OCI-LY7 (cell line): ENCODE measurements around the gene AKR1A1. TPM values are rescaled to one million over a fixed set of nuclear protein-coding genes. Genes with fewer than 3 reads are reported as not detected.

Experiments used
- BruUV-seq: library from RNA; stranded (reverse); fragments of 400-500 nt; replicated peaks from 2 replicates; lab custom pipeline; 2021; lab: Mats Ljungman, UMichigan
- CTCF ChIA-PET: fragments of 300-600 bp; sonication (Branson Sonifier 250); formaldehyde crosslinking; loops from one replicate; lab custom pipeline; 2022; ENCODE audit warnings: antibody characterized with exemption; ENCODE audit not compliant: unreplicated experiment; lab: Charles Lee
- POLR2A ChIA-PET: fragments of 300-600 bp; sonication (Branson Sonifier 250); formaldehyde crosslinking; loops from one replicate; lab custom pipeline; 2022; ENCODE audit warnings: antibody characterized with exemption; lab: Charles Lee
- DNase-seq: peaks from one replicate; pipeline ENCODE4 v3.0.0-alpha.2; 2015; ENCODE audit warnings: low spot score
- H2AFZ ChIP-seq: fragments of 200-600 bp; sonication (generic), shearing (Covaris generic); 2 replicates; pipeline ENCODE4 v1.6.1; 2014; ENCODE audit warnings: mild to moderate bottlenecking, antibody characterized with exemption, low read length, moderate library complexity
- H3K27ac ChIP-seq: fragments of 200-600 bp; sonication (generic); 2 replicates; pipeline ENCODE4 v1.5.1; 2014; ENCODE audit warnings: mixed run types, low read depth, mild to moderate bottlenecking, moderate library complexity, low read length, inconsistent platforms; ENCODE audit not compliant: poor library complexity, severe bottlenecking
- H3K36me3 ChIP-seq: fragments of 200-600 bp; sonication (generic); 2 replicates; pipeline ENCODE4 v1.6.1; 2014; ENCODE audit warnings: mild to moderate bottlenecking, antibody characterized with exemption, low read length, moderate library complexity, mixed read lengths; ENCODE audit not compliant: insufficient read depth
- H3K4me1 ChIP-seq: fragments of 200-600 bp; sonication (generic); 2 replicates; pipeline ENCODE4 v1.5.1; 2014; ENCODE audit warnings: mild to moderate bottlenecking, low read length; ENCODE audit not compliant: insufficient read depth, poor library complexity, severe bottlenecking
- H3K4me2 ChIP-seq: fragments of 200-600 bp; sonication (generic); 2 replicates; pipeline ENCODE4 v1.6.1; 2014; ENCODE audit warnings: mild to moderate bottlenecking, low read length
- H3K4me3 ChIP-seq: fragments of 200-600 bp; sonication (generic); 2 replicates; pipeline ENCODE4 v1.5.1; 2014; ENCODE audit warnings: mild to moderate bottlenecking, low read depth, low read length; ENCODE audit not compliant: poor library complexity, severe bottlenecking
- H3K79me2 ChIP-seq: fragments of 200-600 bp; sonication (generic); 2 replicates; pipeline ENCODE4 v1.6.1; 2016; ENCODE audit warnings: low read depth, mild to moderate bottlenecking, low read length, moderate library complexity, mixed read lengths; ENCODE audit not compliant: insufficient read depth
- H3K9me2 ChIP-seq: fragments of 200-600 bp; sonication (generic); 2 replicates; pipeline ENCODE4 v1.6.1; 2016; ENCODE audit warnings: mild to moderate bottlenecking, low read length, mixed read lengths; ENCODE audit not compliant: insufficient read depth
- H3K9me3 ChIP-seq: fragments of 200-600 bp; sonication (generic); 2 replicates; pipeline ENCODE4 v1.6.1; 2014; ENCODE audit warnings: mild to moderate bottlenecking, mixed run types, low read length, mixed read lengths
- H4K20me1 ChIP-seq: fragments of 200-600 bp; sonication (generic); 2 replicates; pipeline ENCODE4 v1.6.1; 2014; ENCODE audit warnings: mild to moderate bottlenecking, antibody characterized with exemption, low read length, moderate library complexity, mixed read lengths; ENCODE audit not compliant: insufficient read depth
- EZH2phosphoT487 ChIP-seq: fragments of 200-600 bp; sonication (generic); IDR thresholded peaks from 2 replicates; pipeline ENCODE4 v1.6.1; 2018; ENCODE audit warnings: low read depth, borderline replicate concordance, mild to moderate bottlenecking, mixed run types, antibody characterized with exemption, low read length, moderate library complexity, mixed read lengths
- intact Hi-C: fragments of 100-400 bp; cut with micrococcal nuclease; formaldehyde crosslinking; loops from one replicate; pipeline ENCODE4 v1.10.0; 2022; ENCODE audit not compliant: unreplicated experiment
- total RNA-seq, 2 experiments: library from RNA; depleted of rRNA in 1 of 2; stranded (reverse); fragments of >200 nt in 1 of 2; shearing (Covaris generic) in 1 of 2; gene quantifications; 2 replicates each; pipeline ENCODE4 v1.2.3, GENCODE V29; 2014 to 2022
- TF ChIP-seq, protein P1 (sequence below): fragments of 200-600 bp; sonication (generic); conservative IDR thresholded peaks from 2 replicates; pipeline ENCODE4 v1.5.1; 2014; ENCODE audit warnings: mild to moderate bottlenecking, antibody characterized with exemption, low read length, moderate library complexity, mixed read lengths

The AKR1A1 gene
- total RNA-seq, 2 experiments from 2014 or later: 141 to 142 TPM

DNA sequence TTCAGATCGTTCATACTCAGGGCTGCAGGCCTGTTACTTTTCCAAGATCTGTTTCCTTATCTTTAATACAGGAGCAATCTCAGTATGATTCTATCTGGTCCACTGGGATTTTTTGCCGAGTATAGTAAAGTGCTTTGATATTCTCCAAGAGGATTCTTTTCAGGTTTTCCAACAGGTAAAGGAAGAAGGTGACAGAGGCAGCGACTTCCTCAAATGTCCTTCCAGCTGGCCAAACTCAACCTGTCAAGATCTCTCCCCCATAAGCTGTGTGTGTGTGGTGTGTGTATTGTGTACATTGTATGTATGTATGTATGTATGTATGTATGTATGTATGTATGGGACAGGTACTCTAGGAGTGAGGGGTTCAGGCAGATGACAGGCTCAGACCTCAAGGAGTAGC lies 1.1 kb downstream of the AKR1A1 start:
- CTCF ChIA-PET: interaction anchor here (1.0 kb wide), 1 partner anchor 8 kb away, joined by 3 read pairs; no protein-coding TSS in a partner anchor
- POLR2A ChIA-PET: interaction anchor here (0.6 to 1.7 kb wide), 11 partner anchors 7 to 51 kb away, joined by 3 to 11 read pairs (median 5); partner anchors contain the start of genes MMACHC, NASP and PRDX1
- peak overlapping the region; percentile 86 for H3K4me3 ChIP-seq
- peaks cover 38% of the 10 kb centered on the region for H3K36me3 ChIP-seq
- intact Hi-C loops: loop anchor here (2.0 kb wide), 1 partner anchor 31 kb away; the partner anchor contains the start of gene PRDX1
- peaks cover 22% of the 10 kb centered on the region for H3K79me2 ChIP-seq
- BruUV-seq: no TSS peak
- TF ChIP-seq EZH2phosphoT487: no peak
- TF ChIP-seq, protein P1, sequence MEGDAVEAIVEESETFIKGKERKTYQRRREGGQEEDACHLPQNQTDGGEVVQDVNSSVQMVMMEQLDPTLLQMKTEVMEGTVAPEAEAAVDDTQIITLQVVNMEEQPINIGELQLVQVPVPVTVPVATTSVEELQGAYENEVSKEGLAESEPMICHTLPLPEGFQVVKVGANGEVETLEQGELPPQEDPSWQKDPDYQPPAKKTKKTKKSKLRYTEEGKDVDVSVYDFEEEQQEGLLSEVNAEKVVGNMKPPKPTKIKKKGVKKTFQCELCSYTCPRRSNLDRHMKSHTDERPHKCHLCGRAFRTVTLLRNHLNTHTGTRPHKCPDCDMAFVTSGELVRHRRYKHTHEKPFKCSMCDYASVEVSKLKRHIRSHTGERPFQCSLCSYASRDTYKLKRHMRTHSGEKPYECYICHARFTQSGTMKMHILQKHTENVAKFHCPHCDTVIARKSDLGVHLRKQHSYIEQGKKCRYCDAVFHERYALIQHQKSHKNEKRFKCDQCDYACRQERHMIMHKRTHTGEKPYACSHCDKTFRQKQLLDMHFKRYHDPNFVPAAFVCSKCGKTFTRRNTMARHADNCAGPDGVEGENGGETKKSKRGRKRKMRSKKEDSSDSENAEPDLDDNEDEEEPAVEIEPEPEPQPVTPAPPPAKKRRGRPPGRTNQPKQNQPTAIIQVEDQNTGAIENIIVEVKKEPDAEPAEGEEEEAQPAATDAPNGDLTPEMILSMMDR: no peak
- peak overlapping the region; percentile 98 for H3K4me2 ChIP-seq
- H3K4me1 ChIP-seq: peaks cover 21% of the 10 kb centered on the region
- peak overlapping the region; percentile 46 for H3K27ac ChIP-seq
- peak overlapping the region; percentile 62; the same call in 1 of the 2 replicates for H2AFZ ChIP-seq
- H4K20me1 ChIP-seq: peaks cover 6% of the 10 kb centered on the region; the same call in 1 of the 2 replicates
- no peaks in the 10 kb centered on the region for H3K9me3 ChIP-seq
- DNase-seq: no peak
- no peaks in the 10 kb centered on the region for H3K9me2 ChIP-seq

DNA sequence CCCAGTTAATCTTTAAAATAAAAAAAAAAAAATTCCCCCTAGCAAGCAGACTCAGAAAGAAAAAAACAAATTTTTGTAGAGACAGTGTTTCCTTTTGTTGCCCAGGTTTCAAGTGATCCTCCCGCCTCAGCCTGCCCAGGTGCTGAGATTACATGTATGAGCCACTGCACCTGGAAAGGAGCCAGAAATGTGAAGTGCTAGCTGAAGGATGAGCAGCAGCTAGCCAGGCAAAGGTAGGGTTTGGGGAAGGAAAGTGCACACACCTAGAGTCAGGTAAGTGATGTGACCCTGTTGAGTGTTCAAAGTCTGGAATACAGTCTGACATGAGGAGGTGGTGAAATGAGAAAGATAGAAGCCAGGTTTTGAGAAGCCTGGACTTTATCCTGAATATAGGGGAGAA lies 1.7 kb downstream of the AKR1A1 start:
- intact Hi-C loops: no loop called here
- Histone ChIP-seq H3K27ac (no peak overlapping the region), H3K79me2 (peaks cover 23% of the 10 kb centered on the region), H3K9me3 (no peaks in the 10 kb centered on the region), H3K4me3 (peak overlapping the region; percentile 86), H2AFZ (no peak overlapping the region), H4K20me1 (peaks cover 6% of the 10 kb centered on the region; the same call in 1 of the 2 replicates), H3K9me2 (no peaks in the 10 kb centered on the region), H3K4me1 (peaks cover 21% of the 10 kb centered on the region), H3K4me2 (peak overlapping the region; percentile 98), H3K36me3 (peaks cover 40% of the 10 kb centered on the region)
- CTCF ChIA-PET: no interaction called here
- peak; percentile 20 for DNase-seq
- POLR2A ChIA-PET: interaction anchor here (0.6 to 1.6 kb wide), 2 partner anchors 31 to 52 kb away, joined by 5 to 11 read pairs; partner anchors contain the start of genes MMACHC and PRDX1
- TF ChIP-seq EZH2phosphoT487: no peak
- TF ChIP-seq, protein P1: no peak
- BruUV-seq: no TSS peak

DNA sequence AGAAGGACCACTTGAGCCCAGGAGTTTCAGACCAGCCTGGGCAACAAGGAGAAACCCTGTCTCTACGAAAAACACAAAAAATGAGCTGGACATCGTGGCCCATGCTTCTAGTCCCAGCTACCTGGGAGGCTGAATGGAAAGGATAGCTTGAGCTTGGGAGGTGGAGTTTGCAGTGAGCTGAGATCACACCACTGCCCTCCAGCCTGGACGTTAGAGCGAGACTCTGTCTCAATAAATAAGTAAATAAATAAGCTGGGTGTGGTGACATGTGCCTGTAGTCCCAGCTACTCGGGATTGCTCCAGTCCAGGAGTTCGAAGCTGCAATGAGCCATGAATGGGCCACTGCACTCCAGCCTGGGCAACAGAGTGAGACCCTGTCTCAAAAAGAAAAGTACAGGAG lies 3.6 kb downstream of the AKR1A1 start:
- Histone ChIP-seq H3K27ac (no peak overlapping the region), H3K4me3 (no peak overlapping the region), H3K4me1 (peaks cover 21% of the 10 kb centered on the region), H2AFZ (no peak overlapping the region), H3K9me3 (no peaks in the 10 kb centered on the region), H3K36me3 (peaks cover 52% of the 10 kb centered on the region), H3K4me2 (no peak overlapping the region), H4K20me1 (peaks cover 6% of the 10 kb centered on the region; the same call in 1 of the 2 replicates), H3K9me2 (no peaks in the 10 kb centered on the region), H3K79me2 (peaks cover 32% of the 10 kb centered on the region)
- BruUV-seq: no TSS peak
- DNase-seq: no peak
- intact Hi-C loops: no loop called here
- CTCF ChIA-PET: no interaction called here
- POLR2A ChIA-PET: interaction anchor here (0.6 to 1.8 kb wide), 6 partner anchors 8 to 35 kb away, joined by 3 to 9 read pairs (median 4); partner anchors contain the start of gene PRDX1
- TF ChIP-seq, protein P1: no peak
- TF ChIP-seq EZH2phosphoT487: no peak
